CD4-positive, alpha-beta T cell (primary cell): ENCODE results near the gene PRDM1. TPM values are rescaled to one million over a fixed set of nuclear protein-coding genes. Genes with fewer than 3 reads are reported as not detected.

Source experiments
- ATAC-seq: fragments of 200-7000 bp; cut with Tn5 transposase; one replicate; pipeline ENCODE4 v1.10.0; 2022; ENCODE audit warnings: mild to moderate bottlenecking; ENCODE audit not compliant: poor library complexity
- CTCF ChIA-PET: fragments of 350-600 bp; sonication (Branson Sonifier 250); formaldehyde crosslinking; loops from one replicate; lab custom pipeline; 2021; ENCODE audit warnings: antibody characterized with exemption, inconsistent platforms; lab: Charles Lee
- POLR2A ChIA-PET: fragments of 350-600 bp; sonication (Branson Sonifier 250); formaldehyde crosslinking; loops from one replicate; lab custom pipeline; 2021; ENCODE audit warnings: antibody characterized with exemption, inconsistent platforms; lab: Charles Lee
- DNase-seq, 14 experiments: peaks; one replicate each; pipeline ENCODE4 v3.0.0-alpha.2; 2013 to 2020; ENCODE audit warnings: mixed read lengths in 2 of 14
- H3K27ac ChIP-seq, 2 donors: one replicate each; pipeline versions ENCODE4 v1.5.1 to v1.7.0; 2013; ENCODE audit warnings: low read length in 2 of 2, low read depth in 1 of 2, mild to moderate bottlenecking in 1 of 2
- H3K27me3 ChIP-seq, 2 experiments: 1 replicate in 1 of 2; 2 replicates in 1 of 2; pipeline versions ENCODE4 v1.6.1 to v1.7.0; 2013; ENCODE audit warnings: low read length in 2 of 2, control low read depth in 1 of 2, mild to moderate bottlenecking in 1 of 2, moderate library complexity in 1 of 2; ENCODE audit not compliant: insufficient read depth in 2 of 2, control insufficient read depth in 1 of 2
- H3K36me3 ChIP-seq: one replicate; pipeline ENCODE4 v1.6.1; 2013; ENCODE audit warnings: low read length, control low read depth; ENCODE audit not compliant: insufficient read depth
- H3K4me1 ChIP-seq: one replicate; pipeline ENCODE4 v1.6.1; 2013; ENCODE audit warnings: low read length, control low read depth; ENCODE audit not compliant: insufficient read depth
- H3K4me3 ChIP-seq: one replicate; pipeline ENCODE4 v1.5.1; 2013; ENCODE audit warnings: mild to moderate bottlenecking, low read length, moderate library complexity
- H3K9me3 ChIP-seq, 2 experiments: 1 replicate in 1 of 2; 2 replicates in 1 of 2; pipeline versions ENCODE4 v1.6.1 to v1.7.0; 2013; ENCODE audit warnings: low read length in 2 of 2, mild to moderate bottlenecking in 2 of 2, control low read depth in 1 of 2, moderate library complexity in 1 of 2; ENCODE audit not compliant: control insufficient read depth in 1 of 2, insufficient read depth in 1 of 2
- H3K27ac Mint-ChIP-seq: one replicate; pipeline ENCODE4 v1.8.0; 2020; ENCODE audit warnings: mixed read lengths
- H3K27me3 Mint-ChIP-seq: one replicate; pipeline ENCODE4 v1.8.0; 2021; ENCODE audit warnings: mixed read lengths
- H3K36me3 Mint-ChIP-seq: one replicate; pipeline ENCODE4 v1.8.0; 2021; ENCODE audit warnings: low read depth, mixed read lengths
- H3K4me1 Mint-ChIP-seq: one replicate; pipeline ENCODE4 v1.8.0; 2021; ENCODE audit warnings: low read depth, mixed read lengths
- H3K4me3 Mint-ChIP-seq: one replicate; pipeline ENCODE4 v1.8.0; 2020; ENCODE audit warnings: mild to moderate bottlenecking, mixed read lengths
- H3K9me3 Mint-ChIP-seq: one replicate; pipeline ENCODE4 v1.8.0; 2020; ENCODE audit warnings: mixed read lengths
- CTCF ChIP-seq: fragments of 200-600 bp; IDR thresholded peaks from one replicate; pipeline ENCODE4 v1.8.0; 2022; ENCODE audit warnings: antibody characterized with exemption, mild to moderate bottlenecking
- intact Hi-C, 2 experiments: fragments of 100-400 bp; cut with DNase I in 1 of 2; cut with micrococcal nuclease in 1 of 2; formaldehyde crosslinking; loops; one replicate each; pipeline versions ENCODE4 v1.15.1 to v1.9.0; 2023 to 2025; cut with DNase I, micrococcal nuclease
- total RNA-seq, 174 experiments: library from RNA in 2 of 174; stranded (reverse) in 2 of 174; gene quantifications; one replicate each; pipeline ENCODE4 v1.2.3 and lab custom pipeline; 2021 to 2026

PRDM1 gene
- total RNA-seq, 2 experiments from 2014 or later: 69.9 to 83.4 TPM

GRCh38 chr6:106156413-106156812 is 70.3 kb downstream of the PRDM1 start:
- Mint-ChIP-seq H3K36me3 (no peaks in the 10 kb centered on the region), H3K4me3 (no peak overlapping the region), H3K4me1 (no peaks in the 10 kb centered on the region), H3K27ac (no peak overlapping the region), H3K27me3 (no peaks in the 10 kb centered on the region), H3K9me3 (no peaks in the 10 kb centered on the region)
- intact Hi-C loops: no loop called here
- H3K27me3 ChIP-seq: no peaks in the 10 kb centered on the region
- no peaks in the 10 kb centered on the region for H3K36me3 ChIP-seq
- POLR2A ChIA-PET: interaction anchor here (0.7 to 1.5 kb wide), 3 partner anchors 30 to 58 kb away, joined by 3 to 5 read pairs (median 3); no protein-coding TSS in a partner anchor
- H3K9me3 ChIP-seq: no peaks in the 10 kb centered on the region
- no peak for TF ChIP-seq CTCF
- H3K27ac ChIP-seq: no peak overlapping the region
- CTCF ChIA-PET: interaction anchor here (1.2 kb wide), 1 partner anchor 67 kb away, joined by 3 read pairs; no protein-coding TSS in a partner anchor
- DNase-seq (no peak), ATAC-seq (no peak)
- H3K4me1 ChIP-seq: no peaks in the 10 kb centered on the region
- H3K4me3 ChIP-seq: no peak overlapping the region

GRCh38 chr6:106156863-106157262 is 70.7 kb downstream of the PRDM1 start:
- Histone ChIP-seq H3K4me3 (no peak overlapping the region), H3K9me3 (no peaks in the 10 kb centered on the region), H3K36me3 (no peaks in the 10 kb centered on the region), H3K27ac (no peak overlapping the region), H3K4me1 (no peaks in the 10 kb centered on the region), H3K27me3 (no peaks in the 10 kb centered on the region)
- POLR2A ChIA-PET: interaction anchor here (0.9 to 1.5 kb wide), 2 partner anchors 40 to 58 kb away, joined by 3 to 5 read pairs; no protein-coding TSS in a partner anchor
- no peak for DNase-seq
- intact Hi-C loops: no loop called here
- H3K4me1 Mint-ChIP-seq: no peaks in the 10 kb centered on the region
- no peaks in the 10 kb centered on the region for H3K27me3 Mint-ChIP-seq
- no peak overlapping the region for H3K4me3 Mint-ChIP-seq
- H3K27ac Mint-ChIP-seq: no peak overlapping the region
- no peaks in the 10 kb centered on the region for H3K36me3 Mint-ChIP-seq
- CTCF ChIA-PET: interaction anchor here (1.2 kb wide), 1 partner anchor 66 kb away, joined by 3 read pairs; no protein-coding TSS in a partner anchor
- H3K9me3 Mint-ChIP-seq: no peaks in the 10 kb centered on the region
- no peak for TF ChIP-seq CTCF
- ATAC-seq: no peak

GRCh38 chr6:106158816-106159215 is 72.7 kb downstream of the PRDM1 start:
- DNase-seq (no peak), ATAC-seq (no peak)
- H3K9me3 Mint-ChIP-seq: no peaks in the 10 kb centered on the region
- Histone ChIP-seq H3K9me3 (no peaks in the 10 kb centered on the region), H3K4me1 (peaks cover 12% of the 10 kb centered on the region), H3K27ac (no peak overlapping the region), H3K36me3 (no peaks in the 10 kb centered on the region), H3K27me3 (no peaks in the 10 kb centered on the region), H3K4me3 (no peak overlapping the region)
- H3K4me3 Mint-ChIP-seq: no peak overlapping the region
- H3K4me1 Mint-ChIP-seq: peaks cover 13% of the 10 kb centered on the region
- no peaks in the 10 kb centered on the region for H3K27me3 Mint-ChIP-seq
- intact Hi-C loops: no loop called here
- H3K27ac Mint-ChIP-seq: no peak overlapping the region
- TF ChIP-seq CTCF: no peak
- ChIA-PET POLR2A (no interaction called here), CTCF (interaction anchor here (0.6 kb wide), 1 partner anchor 614 kb away, joined by 3 read pairs; no protein-coding TSS in a partner anchor)
- H3K36me3 Mint-ChIP-seq: no peaks in the 10 kb centered on the region

Other genes with a start within 250 kb of the PRDM1 start
- 10 to 100 TPM; 19.4 to 23.2 TPM for gene ATG5, start 239.4 kb downstream of the PRDM1 start, total RNA-seq